ENCODE measurements around the gene CLDND1. TPM values are rescaled to one million over a fixed set of nuclear protein-coding genes. Genes with fewer than 3 reads are reported as not detected.

The CLDND1 gene
- total and polyA plus RNA-seq, 10 of the 15 experiments (the other 5 are each of a cell fraction or from before 2014, with no cell fraction given): 97.8 to 225 (median 152) TPM

- TF ChIP-seq E2F4 (IDR thresholded peaks at IDR 0.05; ENCODE audit: low read depth, low read length) (0 out of 2 replicates have a peak, but pooled peaks have one; percentile 2), RAD51 (IDR thresholded peaks at IDR 0.05) (no peak), TAF1 (IDR thresholded peaks at IDR 0.05; ENCODE audit: borderline replicate concordance, low read depth, low read length) (peak; percentile 89), CBX5 (IDR thresholded peaks at IDR 0.05; ENCODE audit: low read depth) (peak; percentile 90; the same call in 1 of the 2 replicates), ESRRA (IDR thresholded peaks at IDR 0.05; ENCODE audit: low read length) (0 out of 2 replicates have a peak, but pooled peaks have one; percentile 6), IRF3 (IDR thresholded peaks at IDR 0.05) (no peak), POLR2A (IDR thresholded peaks at IDR 0.05; ENCODE audit: low read depth, low read length) (peak; percentile 49; the same call in 1 of the 2 replicates), SKIL (IDR thresholded peaks at IDR 0.05; ENCODE audit: low read depth, poor library complexity, severe bottlenecking) (peak; percentile 96), MYC (IDR thresholded peaks at IDR 0.05; ENCODE audit: insufficient read depth, insufficient read length, insufficient replicate concordance, low read length, severe bottlenecking) (no peak), ATF7 (IDR thresholded peaks at IDR 0.05; ENCODE audit: low read depth) (peak; percentile 84), NR2F1 (conservative IDR thresholded peaks at IDR 0.05) (peak; percentile 98), ZBTB40 (IDR thresholded peaks at IDR 0.05; ENCODE audit: borderline replicate concordance) (no peak), EGR1 (IDR thresholded peaks at IDR 0.05; ENCODE audit: borderline replicate concordance in 1 of 2, low read depth in 2 of 2, low read length in 2 of 2) (no peak), CHD2 (IDR thresholded peaks at IDR 0.05; ENCODE audit: borderline replicate concordance, low read depth, low read length) (peak; percentile 93), PML (IDR thresholded peaks at IDR 0.05; ENCODE audit: low read length) (peak; percentile 92; the same call in 1 of the 2 replicates), CREB1 (IDR thresholded peaks at IDR 0.05; ENCODE audit: low read depth) (0 out of 2 replicates have a peak, but pooled peaks have one; percentile 74), NFYB (IDR thresholded peaks at IDR 0.05; ENCODE audit: insufficient read depth, low read depth, low read length) (no peak), FOS (IDR thresholded peaks at IDR 0.05; ENCODE audit: borderline replicate concordance, extremely low read depth, insufficient read length) (no peak), ZZZ3 (IDR thresholded peaks at IDR 0.05; ENCODE audit: control insufficient read depth, insufficient read length, low read depth) (no peak), KLF5 (IDR thresholded peaks at IDR 0.05; ENCODE audit: partially characterized antibody) (peak; percentile 93)
Measured at GRCh38 chr3:98556164-98557130, 33.7 kb upstream of the CLDND1 start (continued).
